ENCODE results near the gene RHBDF2. TPM values are rescaled to one million over a fixed set of nuclear protein-coding genes. Genes with fewer than 3 reads are reported as not detected.

RHBDF2 gene
- total and polyA plus RNA-seq, 9 donors: 3.5 to 7.0 (median 5.4) TPM

DNA sequence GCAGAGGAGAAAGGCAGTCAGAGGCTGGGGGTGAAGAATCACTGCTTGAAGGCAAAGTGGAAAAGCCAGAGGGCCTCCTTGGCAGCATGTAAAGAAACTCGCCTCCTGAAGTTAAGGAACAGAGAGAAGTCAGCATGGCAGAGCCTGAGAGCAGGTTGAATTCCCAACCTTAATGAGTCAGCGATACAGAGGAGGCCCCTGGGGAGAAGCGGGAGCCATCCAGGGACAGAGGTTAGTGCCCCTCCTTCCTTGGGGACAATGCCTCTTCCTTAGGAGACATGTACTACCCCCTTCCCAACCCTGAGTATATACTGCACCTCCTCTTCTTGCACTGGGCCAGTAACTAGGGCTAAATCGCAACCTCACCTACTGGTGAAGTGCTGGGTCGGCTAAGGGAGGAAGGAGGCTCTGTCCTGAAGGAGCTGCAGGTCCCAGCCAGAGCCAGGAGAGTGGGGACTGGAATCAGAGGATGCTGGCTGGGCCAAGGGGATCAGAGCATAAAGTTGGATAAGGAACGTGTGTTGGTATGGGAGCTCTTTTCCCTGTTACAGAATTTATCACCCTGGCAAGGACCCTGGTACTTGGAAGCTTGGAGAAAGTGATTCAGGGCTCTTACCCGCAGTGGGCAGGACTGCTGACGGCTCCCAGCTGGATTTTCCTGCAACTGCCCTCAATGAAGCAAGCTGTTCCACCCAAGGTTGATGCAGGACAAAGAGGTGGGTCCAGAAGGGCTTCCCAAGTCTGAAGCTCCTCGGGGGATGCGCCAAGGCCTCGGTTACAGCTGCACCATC is 39.3 kb downstream of the RHBDF2 start:
- WGBS (ENCODE audit: insufficient coverage): 74% methylated on average over 9 of the region's 11 CpGs
- Histone ChIP-seq H3K4me3 (ENCODE audit: low read length) (no peak overlapping the region), H3K4me1 (ENCODE audit: control insufficient read depth, insufficient read depth, low read length) (peaks cover 8% of the 10 kb centered on the region), H3K27me3 (ENCODE audit: control insufficient read depth, insufficient read depth, low read length) (no peaks in the 10 kb centered on the region), H3K27ac (ENCODE audit: low read length) (no peak overlapping the region), H3K36me3 (ENCODE audit: control insufficient read depth, insufficient read depth, low read length) (no peaks in the 10 kb centered on the region), H3K9me3 (replicated peaks; ENCODE audit: control insufficient read depth, low read depth, low read length) (no peaks in the 10 kb centered on the region)
- DNase-seq: no peak

DNA sequence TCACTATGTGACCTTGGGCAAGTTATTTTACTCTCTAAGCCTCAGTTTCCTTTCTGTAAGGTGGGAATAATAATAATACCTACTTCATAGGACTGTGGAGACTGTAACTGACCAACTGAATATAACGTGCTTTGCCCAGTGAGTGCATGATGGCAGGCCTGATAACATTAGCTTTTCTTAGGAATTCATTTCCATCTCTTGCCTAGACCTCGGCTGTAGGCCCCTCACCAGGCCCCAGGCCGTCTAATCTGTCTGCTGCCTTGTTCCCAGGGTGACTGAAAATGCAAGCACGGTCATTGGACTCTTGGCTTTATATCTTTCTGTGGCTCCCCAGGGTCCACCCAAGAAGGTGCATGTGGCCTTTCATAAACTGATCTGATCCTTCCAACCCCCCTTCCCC is 41.5 kb downstream of the RHBDF2 start:
- no peak for DNase-seq
- H3K27ac ChIP-seq (ENCODE audit: low read length): no peak overlapping the region
- H3K27me3 ChIP-seq (ENCODE audit: control insufficient read depth, insufficient read depth, low read length): no peaks in the 10 kb centered on the region
- no peaks in the 10 kb centered on the region for H3K36me3 ChIP-seq (ENCODE audit: control insufficient read depth, insufficient read depth, low read length)
- no peaks in the 10 kb centered on the region for H3K4me1 ChIP-seq (ENCODE audit: control insufficient read depth, insufficient read depth, low read length)
- WGBS (ENCODE audit: insufficient coverage): 33% methylated on average over 3 of the region's 4 CpGs
- no peaks in the 10 kb centered on the region for H3K9me3 ChIP-seq (replicated peaks; ENCODE audit: control insufficient read depth, low read depth, low read length)
- no peak overlapping the region for H3K4me3 ChIP-seq (ENCODE audit: low read length)

DNA sequence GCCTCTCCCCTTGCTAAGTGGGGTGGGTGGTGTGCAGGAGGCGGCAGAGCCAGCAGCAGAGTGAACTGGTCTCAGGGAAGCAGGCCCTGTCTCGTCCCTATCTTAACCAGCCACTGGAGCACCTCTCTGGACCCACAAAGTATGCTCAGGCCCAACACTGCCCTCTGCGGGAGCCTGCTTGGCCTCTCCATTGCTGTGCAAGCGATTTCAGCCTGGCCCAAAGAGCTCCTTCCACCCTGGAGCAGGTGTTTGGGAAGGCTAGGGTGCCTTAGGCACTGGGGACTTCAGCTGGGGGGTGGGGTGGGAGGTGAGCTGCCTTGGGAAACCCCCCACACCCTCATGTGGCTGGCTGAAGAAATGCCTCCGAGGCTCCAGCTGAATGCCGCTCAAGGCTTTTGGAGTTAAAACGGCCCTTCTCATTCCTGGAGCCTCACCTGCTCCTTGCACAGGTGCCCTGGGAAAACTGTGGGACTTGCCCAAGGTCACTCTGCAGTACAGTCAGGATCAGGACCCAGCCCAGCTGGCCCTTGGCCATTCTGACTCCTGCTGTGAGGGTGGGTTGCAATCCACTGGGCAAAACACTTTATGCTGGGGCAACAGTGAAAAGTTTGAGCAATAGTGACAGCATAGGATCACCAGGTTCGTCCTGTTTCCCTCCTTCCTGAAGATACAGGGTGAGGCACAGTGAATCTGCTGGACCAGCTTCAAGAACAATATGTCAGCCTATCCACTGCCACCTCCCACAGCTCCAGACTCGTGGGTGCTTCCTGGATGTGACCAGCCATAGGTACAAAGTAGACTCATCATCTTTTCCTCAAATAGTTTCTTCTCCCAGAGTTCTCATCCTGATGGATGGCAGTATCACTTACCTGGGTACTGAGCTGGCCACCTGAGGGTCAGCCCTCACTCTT is 42.4 kb downstream of the RHBDF2 start:
- no peak for DNase-seq
- H3K27ac ChIP-seq (ENCODE audit: low read length): no peak overlapping the region
- H3K4me1 ChIP-seq (ENCODE audit: control insufficient read depth, insufficient read depth, low read length): no peaks in the 10 kb centered on the region
- 54% methylated on average over 4 of the region's 9 CpGs for WGBS (ENCODE audit: insufficient coverage)
- H3K36me3 ChIP-seq (ENCODE audit: control insufficient read depth, insufficient read depth, low read length): no peaks in the 10 kb centered on the region
- H3K9me3 ChIP-seq (replicated peaks; ENCODE audit: control insufficient read depth, low read depth, low read length): no peaks in the 10 kb centered on the region
- H3K4me3 ChIP-seq (ENCODE audit: low read length): no peak overlapping the region
- no peaks in the 10 kb centered on the region for H3K27me3 ChIP-seq (ENCODE audit: control insufficient read depth, insufficient read depth, low read length)

DNA sequence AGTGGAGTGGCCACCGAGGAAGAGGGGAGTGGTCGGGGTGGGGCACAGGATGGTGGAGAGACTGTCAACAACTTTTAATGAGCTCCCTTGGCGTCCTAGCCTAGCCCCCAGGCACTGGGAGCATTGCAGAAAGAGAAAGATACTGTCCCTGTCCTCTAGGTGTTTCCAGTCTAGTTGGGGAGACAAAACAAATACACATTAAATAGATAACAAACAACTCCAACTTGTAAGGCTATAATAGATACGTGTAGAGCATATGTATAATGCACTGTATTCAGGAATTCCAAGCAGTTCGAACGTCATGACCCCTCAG is 47.8 kb downstream of the RHBDF2 start:
- Histone ChIP-seq H3K27ac (ENCODE audit: low read length) (no peak overlapping the region), H3K36me3 (ENCODE audit: control insufficient read depth, insufficient read depth, low read length) (peaks cover 4% of the 10 kb centered on the region), H3K4me3 (ENCODE audit: low read length) (no peak overlapping the region), H3K4me1 (ENCODE audit: control insufficient read depth, insufficient read depth, low read length) (peaks cover 18% of the 10 kb centered on the region), H3K9me3 (replicated peaks; ENCODE audit: control insufficient read depth, low read depth, low read length) (no peaks in the 10 kb centered on the region), H3K27me3 (ENCODE audit: control insufficient read depth, insufficient read depth, low read length) (no peaks in the 10 kb centered on the region)
- 0% methylated on average over 2 of the region's 6 CpGs for WGBS (ENCODE audit: insufficient coverage)
- DNase-seq: no peak

DNA sequence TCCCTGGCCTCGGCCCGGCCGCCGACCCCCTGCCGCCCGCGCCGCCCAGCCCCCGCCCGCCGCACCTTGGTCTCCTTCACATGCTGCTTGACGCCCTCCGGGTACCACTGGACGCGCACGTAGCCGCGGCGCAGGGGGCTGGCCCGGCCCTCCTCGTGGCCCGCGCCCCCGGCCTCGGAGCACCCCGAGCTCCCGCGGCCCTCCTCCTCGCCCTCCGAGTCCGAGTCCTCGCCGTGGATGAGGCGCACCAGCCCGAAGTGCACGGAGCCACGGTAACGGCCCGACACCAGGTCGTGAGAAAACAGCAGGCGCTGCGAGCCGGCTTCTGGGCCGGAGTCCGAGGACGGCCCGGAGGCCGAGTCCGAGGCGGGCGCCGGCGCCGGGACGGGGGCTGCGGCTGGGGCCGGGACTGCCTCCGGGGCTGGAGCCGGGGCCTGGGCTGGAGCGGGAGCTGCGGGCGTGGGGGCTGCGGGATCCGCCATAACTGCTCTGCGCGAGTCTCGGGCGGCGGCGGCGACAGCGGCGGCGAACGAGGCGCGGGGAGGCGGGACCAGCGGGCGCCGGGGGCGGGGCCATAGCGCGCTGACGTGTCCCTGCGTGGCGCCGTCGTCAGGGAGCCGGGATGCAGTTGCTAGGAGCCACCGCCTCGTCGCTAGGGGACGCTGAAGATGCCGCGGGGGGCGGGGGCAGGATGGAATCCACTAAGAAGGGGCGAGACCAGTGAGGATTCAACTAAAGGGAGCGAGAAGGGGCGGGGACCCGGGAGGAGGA is 48.4 kb downstream of the RHBDF2 start, which contains the start of gene UBE2O:
TSS of gene UBE2O (minus strand) at position 493 of the 771 bp plus-strand sequence. CDS start at position 482, 11 bp downstream.
- DNase-seq: peak; percentile 92
- no peaks in the 10 kb centered on the region for H3K9me3 ChIP-seq (replicated peaks; ENCODE audit: control insufficient read depth, low read depth, low read length)
- peak within 1 kb of the TSS; percentile 62 for H3K4me3 ChIP-seq (ENCODE audit: low read length)
- H3K27me3 ChIP-seq (ENCODE audit: control insufficient read depth, insufficient read depth, low read length): no peaks in the 10 kb centered on the region
- peaks cover 4% of the 10 kb centered on the region for H3K36me3 ChIP-seq (ENCODE audit: control insufficient read depth, insufficient read depth, low read length)
- under 1% methylated on average over 101 of the region's 101 CpGs for WGBS (ENCODE audit: insufficient coverage)
- no peak within 1 kb of the TSS for H3K27ac ChIP-seq (ENCODE audit: low read length)
- H3K4me1 ChIP-seq (ENCODE audit: control insufficient read depth, insufficient read depth, low read length): peaks cover 23% of the 10 kb centered on the region

DNA sequence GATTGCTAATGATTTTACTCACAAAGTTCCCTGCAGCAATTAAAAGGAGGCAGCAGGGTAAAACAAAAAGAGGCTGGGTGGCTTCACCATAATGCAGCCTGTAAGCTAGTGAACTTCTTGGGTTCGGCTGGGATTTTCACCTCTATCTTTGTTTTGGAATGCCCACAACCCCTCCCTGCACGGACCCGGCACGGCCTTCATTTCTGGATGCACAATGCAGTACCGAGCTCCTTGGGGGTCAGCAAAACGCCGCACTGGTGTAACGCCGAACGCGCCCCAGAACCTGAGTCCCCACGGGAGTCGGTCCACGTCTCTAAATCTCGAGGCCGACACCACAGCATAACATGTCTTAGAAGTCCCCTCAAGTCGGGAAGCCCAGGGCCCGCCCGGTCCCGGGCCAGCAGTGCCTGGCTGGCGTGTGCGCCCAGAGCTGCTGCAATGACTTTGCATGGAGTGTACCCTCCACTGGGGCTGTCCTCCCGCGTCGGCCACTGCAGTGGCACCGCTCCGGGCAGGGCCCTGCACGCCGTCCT is 49.0 kb downstream of the RHBDF2 start:
- no peaks in the 10 kb centered on the region for H3K9me3 ChIP-seq (replicated peaks; ENCODE audit: control insufficient read depth, low read depth, low read length)
- no peaks in the 10 kb centered on the region for H3K27me3 ChIP-seq (ENCODE audit: control insufficient read depth, insufficient read depth, low read length)
- DNase-seq: no peak
- H3K4me1 ChIP-seq (ENCODE audit: control insufficient read depth, insufficient read depth, low read length): peaks cover 26% of the 10 kb centered on the region
- no peak overlapping the region for H3K27ac ChIP-seq (ENCODE audit: low read length)
- peak overlapping the region; percentile 62 for H3K4me3 ChIP-seq (ENCODE audit: low read length)
- H3K36me3 ChIP-seq (ENCODE audit: control insufficient read depth, insufficient read depth, low read length): peaks cover 4% of the 10 kb centered on the region
- under 1% methylated on average over 29 of the region's 29 CpGs for WGBS (ENCODE audit: insufficient coverage)

DNA sequence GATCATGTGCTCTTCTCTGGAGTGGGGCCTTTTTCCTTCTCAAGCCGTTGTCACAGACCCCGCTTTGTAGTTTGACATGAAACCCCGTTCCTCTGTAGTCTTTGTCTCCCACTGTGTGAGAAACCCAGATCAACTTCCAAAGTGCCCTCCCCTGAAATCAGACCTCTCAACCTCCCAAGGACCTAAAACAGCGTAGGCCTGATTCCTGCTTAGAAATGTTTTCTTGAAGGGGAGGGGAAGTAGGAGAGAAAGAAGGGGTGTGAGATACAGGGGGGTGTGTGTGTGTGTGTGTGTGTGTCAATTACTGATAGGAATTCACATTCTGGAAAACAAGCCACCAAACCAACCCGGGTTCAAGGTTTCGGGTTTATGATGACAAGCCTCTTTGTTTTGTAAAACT is 49.7 kb downstream of the RHBDF2 start:
- Histone ChIP-seq H3K27me3 (ENCODE audit: control insufficient read depth, insufficient read depth, low read length) (no peaks in the 10 kb centered on the region), H3K27ac (ENCODE audit: low read length) (no peak overlapping the region), H3K36me3 (ENCODE audit: control insufficient read depth, insufficient read depth, low read length) (peaks cover 4% of the 10 kb centered on the region), H3K4me1 (ENCODE audit: control insufficient read depth, insufficient read depth, low read length) (peaks cover 26% of the 10 kb centered on the region), H3K9me3 (replicated peaks; ENCODE audit: control insufficient read depth, low read depth, low read length) (no peaks in the 10 kb centered on the region), H3K4me3 (ENCODE audit: low read length) (peak overlapping the region; percentile 62)
- WGBS (ENCODE audit: insufficient coverage): 54% methylated on average over 3 of the region's 6 CpGs
- no peak for DNase-seq

DNA sequence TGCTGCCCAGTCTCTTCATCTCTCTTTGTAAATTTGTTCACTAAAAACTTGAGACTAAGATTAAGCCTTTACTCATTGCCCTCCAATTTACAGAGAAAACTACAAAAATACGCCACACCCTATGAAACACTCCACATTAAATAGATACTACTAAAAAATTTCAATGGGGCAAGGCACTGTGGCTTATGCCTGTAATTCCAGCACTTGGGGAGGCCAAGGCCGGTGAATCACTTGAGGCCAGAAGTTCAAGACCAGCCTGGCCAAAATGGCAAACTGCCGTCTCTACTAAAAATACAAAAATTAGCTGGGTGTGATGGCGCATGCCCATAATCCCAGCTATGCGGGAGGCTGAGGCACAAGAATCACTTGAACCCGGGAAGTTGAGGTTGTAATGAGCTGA is 52.1 kb downstream of the RHBDF2 start:
- Histone ChIP-seq H3K4me3 (ENCODE audit: low read length) (no peak overlapping the region), H3K27me3 (ENCODE audit: control insufficient read depth, insufficient read depth, low read length) (no peaks in the 10 kb centered on the region), H3K27ac (ENCODE audit: low read length) (no peak overlapping the region), H3K36me3 (ENCODE audit: control insufficient read depth, insufficient read depth, low read length) (peaks cover 7% of the 10 kb centered on the region), H3K4me1 (ENCODE audit: control insufficient read depth, insufficient read depth, low read length) (peaks cover 30% of the 10 kb centered on the region), H3K9me3 (replicated peaks; ENCODE audit: control insufficient read depth, low read depth, low read length) (no peaks in the 10 kb centered on the region)
- WGBS (ENCODE audit: insufficient coverage): 95% methylated on average over 3 of the region's 6 CpGs
- DNase-seq: no peak

DNA sequence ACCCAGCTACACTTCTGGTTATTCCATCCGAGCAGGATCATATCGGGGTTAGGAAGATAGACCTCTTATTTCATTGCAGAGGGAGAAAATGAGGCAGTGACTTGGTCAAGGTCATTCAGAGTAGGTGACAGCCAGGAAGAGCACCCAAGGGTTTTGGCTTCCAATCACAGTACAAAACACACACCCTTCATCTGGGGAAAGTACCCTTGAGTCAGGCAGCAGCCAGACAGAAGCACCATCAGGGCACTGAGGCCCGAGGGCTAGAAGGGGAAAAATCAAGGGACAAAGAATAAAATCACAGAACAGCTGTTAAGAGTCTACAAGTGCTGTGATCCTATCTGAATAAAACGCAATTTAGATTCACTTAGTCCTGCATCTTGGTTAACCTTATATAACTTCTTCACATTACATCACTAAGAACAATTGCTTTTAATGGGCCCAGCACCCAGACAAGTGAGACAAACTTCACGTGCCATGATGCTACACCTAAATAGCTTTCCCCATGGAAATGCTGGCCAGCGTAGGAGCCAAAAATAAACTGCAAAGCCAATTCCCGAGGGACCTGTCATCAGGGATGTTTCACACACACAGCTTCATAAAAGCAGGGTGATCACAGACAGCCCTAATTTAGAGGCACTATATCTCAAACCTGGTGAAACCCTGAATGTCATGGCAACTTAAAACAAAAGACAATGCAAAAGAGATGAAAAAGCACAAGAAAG is 53.1 kb downstream of the RHBDF2 start:
- Histone ChIP-seq H3K9me3 (replicated peaks; ENCODE audit: control insufficient read depth, low read depth, low read length) (no peaks in the 10 kb centered on the region), H3K27me3 (ENCODE audit: control insufficient read depth, insufficient read depth, low read length) (no peaks in the 10 kb centered on the region), H3K36me3 (ENCODE audit: control insufficient read depth, insufficient read depth, low read length) (peaks cover 7% of the 10 kb centered on the region), H3K4me3 (ENCODE audit: low read length) (no peak overlapping the region), H3K4me1 (ENCODE audit: control insufficient read depth, insufficient read depth, low read length) (peaks cover 30% of the 10 kb centered on the region), H3K27ac (ENCODE audit: low read length) (no peak overlapping the region)
- 60% methylated on average over 4 of the region's 7 CpGs for WGBS (ENCODE audit: insufficient coverage)
- DNase-seq: no peak

Data from muscle of leg (tissue), 11 donors.